NCI-H146 treated with DMSO at 0.1 percent for 48 hours (cell line): ENCODE measurements around the gene NPPA.

ENCODE experiments used
- DNase-seq: peaks from one replicate; lab custom pipeline; 2025; ENCODE audit not compliant: unreplicated experiment; lab: John Stamatoyannopoulos, UW

Gene NPPA

GRCh38 chr1:11845641-11846335 lies 1.8 kb downstream of the NPPA start:
- no peak for DNase-seq

GRCh38 chr1:11842154-11843041 lies 5.2 kb downstream of the NPPA start:
- DNase-seq = peak; percentile 69

- DNase-seq = peak; percentile 69
Observed at GRCh38 chr1:11841245-11842153, 6.1 kb downstream of the NPPA start.

GRCh38 chr1:11839727-11840705 lies 7.6 kb downstream of the NPPA start:
- no peak for DNase-seq

- DNase-seq = peak; percentile 24
Observed at GRCh38 chr1:11838349-11839272, 9.0 kb downstream of the NPPA start.

- no peak for DNase-seq
Observed at GRCh38 chr1:11837767-11838348, 9.7 kb downstream of the NPPA start.

- no peak for DNase-seq
Observed at GRCh38 chr1:11836955-11837766, 10.4 kb downstream of the NPPA start.

- no peak for DNase-seq
Observed at GRCh38 chr1:11835441-11836225, 11.9 kb downstream of the NPPA start.

GRCh38 chr1:11833900-11834299 lies 13.7 kb downstream of the NPPA start:
- no peak for DNase-seq

GRCh38 chr1:11833497-11833896 lies 14.1 kb downstream of the NPPA start:
- DNase-seq = no peak

GRCh38 chr1:11831945-11832725 lies 15.4 kb downstream of the NPPA start:
- DNase-seq = peak; percentile 66

- no peak for DNase-seq
Observed at GRCh38 chr1:11828511-11828910, 19.1 kb downstream of the NPPA start.

GRCh38 chr1:11826946-11827345 lies 20.6 kb downstream of the NPPA start:
- DNase-seq = no peak

GRCh38 chr1:11825131-11825530 lies 22.5 kb downstream of the NPPA start:
- no peak for DNase-seq

GRCh38 chr1:11823366-11824137 lies 24.0 kb downstream of the NPPA start:
- no peak for DNase-seq
